Esophagus muscularis mucosa (tissue), 4 donors: Measurements from ENCODE around the gene FBXW4.

Source experiments
- EP300 ChIP-seq: sonication (generic); formaldehyde crosslinking; IDR thresholded peaks from one replicate; pipeline ENCODE4 v1.6.1; 2017; ENCODE audit warnings: antibody characterized with exemption
- POLR2A ChIP-seq: fragments of 450-650 bp; IDR thresholded peaks from one replicate; pipeline ENCODE4 v1.6.1; 2017; ENCODE audit warnings: antibody characterized with exemption, moderate library complexity, mild to moderate bottlenecking, low read depth
- POLR2AphosphoS5 ChIP-seq, 2 donors: sonication (generic); formaldehyde crosslinking; IDR thresholded peaks; one replicate each; pipeline ENCODE4 v1.6.1; 2017; ENCODE audit warnings: antibody characterized with exemption in 2 of 2
- TF ChIP-seq, protein P1 (sequence below), 3 experiments: fragments of 200-600 bp in 2 of 3; fragments of 450-650 bp in 1 of 3; sonication (generic) in 2 of 3; IDR thresholded peaks; one replicate each; pipeline ENCODE4 v1.5.1; 2017 to 2019; ENCODE audit warnings: antibody characterized with exemption in 3 of 3, mild to moderate bottlenecking in 2 of 3, moderate library complexity in 1 of 3

DNA sequence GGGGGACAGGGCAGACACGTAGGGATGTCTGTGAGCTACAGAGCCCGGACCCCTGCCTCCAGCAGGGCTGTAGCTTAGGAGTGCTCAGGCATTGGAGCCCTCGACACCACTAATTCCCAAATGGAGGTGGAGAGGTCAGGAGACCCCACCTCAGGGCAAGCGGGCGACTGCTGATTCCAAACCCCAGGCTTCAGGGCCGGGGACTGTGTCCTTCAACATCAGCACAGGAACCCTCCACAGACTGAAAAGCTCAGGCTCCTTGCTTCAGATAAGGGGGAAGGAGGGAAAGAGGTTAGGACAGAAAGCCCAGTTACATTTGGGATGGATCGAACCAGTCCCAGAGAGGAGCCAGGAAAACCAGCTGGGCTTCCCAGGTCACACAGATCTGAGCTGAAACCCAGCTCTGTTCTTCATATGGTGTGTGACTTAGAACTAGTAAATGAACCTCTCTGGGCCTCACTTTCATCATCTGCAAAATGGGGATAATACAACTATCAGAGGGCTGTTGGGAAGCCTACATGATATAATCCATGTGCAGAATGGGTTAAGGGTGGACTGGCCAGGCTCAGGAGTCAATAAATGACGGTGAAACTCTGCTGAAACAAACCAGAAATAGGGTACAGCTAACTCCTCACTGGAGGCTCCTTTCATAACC is 123.6 kb downstream of the FBXW4 start:
- TF ChIP-seq, protein P1, sequence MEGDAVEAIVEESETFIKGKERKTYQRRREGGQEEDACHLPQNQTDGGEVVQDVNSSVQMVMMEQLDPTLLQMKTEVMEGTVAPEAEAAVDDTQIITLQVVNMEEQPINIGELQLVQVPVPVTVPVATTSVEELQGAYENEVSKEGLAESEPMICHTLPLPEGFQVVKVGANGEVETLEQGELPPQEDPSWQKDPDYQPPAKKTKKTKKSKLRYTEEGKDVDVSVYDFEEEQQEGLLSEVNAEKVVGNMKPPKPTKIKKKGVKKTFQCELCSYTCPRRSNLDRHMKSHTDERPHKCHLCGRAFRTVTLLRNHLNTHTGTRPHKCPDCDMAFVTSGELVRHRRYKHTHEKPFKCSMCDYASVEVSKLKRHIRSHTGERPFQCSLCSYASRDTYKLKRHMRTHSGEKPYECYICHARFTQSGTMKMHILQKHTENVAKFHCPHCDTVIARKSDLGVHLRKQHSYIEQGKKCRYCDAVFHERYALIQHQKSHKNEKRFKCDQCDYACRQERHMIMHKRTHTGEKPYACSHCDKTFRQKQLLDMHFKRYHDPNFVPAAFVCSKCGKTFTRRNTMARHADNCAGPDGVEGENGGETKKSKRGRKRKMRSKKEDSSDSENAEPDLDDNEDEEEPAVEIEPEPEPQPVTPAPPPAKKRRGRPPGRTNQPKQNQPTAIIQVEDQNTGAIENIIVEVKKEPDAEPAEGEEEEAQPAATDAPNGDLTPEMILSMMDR (IDR thresholded peaks at IDR 0.05), result no peak
- TF ChIP-seq POLR2AphosphoS5 (IDR thresholded peaks at IDR 0.05), result no peak
- no peak for TF ChIP-seq POLR2A
- TF ChIP-seq EP300, result no peak
